HFF-Myc (cell line): ENCODE measurements around the gene ZNF35.
A peak's percentile ranks its signal among the peaks of the same experiment; 100 is the strongest.
"Not testable (repeated sequence)": the region's sequence is repeated elsewhere in the genome, so short reads cannot be mapped to it uniquely, and the experiment has no call there.

Experiments
- DNase-seq: peaks from one replicate; pipeline ENCODE4 v3.0.0-alpha.2; 2011; ENCODE audit warnings: low read depth; ENCODE audit errors: extremely low read depth
- H3K4me3 ChIP-seq: replicated peaks from 2 replicates; pipeline ENCODE4 v1.5.1; 2011; ENCODE audit warnings: low read depth, mild to moderate bottlenecking, control low read depth, low read length
- TF ChIP-seq, protein P1 (sequence below): IDR thresholded peaks from 2 replicates; pipeline ENCODE4 v1.5.1; 2012; ENCODE audit warnings: mild to moderate bottlenecking, low read depth, low read length, control low read depth; ENCODE audit errors: missing control alignments

ZNF35 gene

DNA sequence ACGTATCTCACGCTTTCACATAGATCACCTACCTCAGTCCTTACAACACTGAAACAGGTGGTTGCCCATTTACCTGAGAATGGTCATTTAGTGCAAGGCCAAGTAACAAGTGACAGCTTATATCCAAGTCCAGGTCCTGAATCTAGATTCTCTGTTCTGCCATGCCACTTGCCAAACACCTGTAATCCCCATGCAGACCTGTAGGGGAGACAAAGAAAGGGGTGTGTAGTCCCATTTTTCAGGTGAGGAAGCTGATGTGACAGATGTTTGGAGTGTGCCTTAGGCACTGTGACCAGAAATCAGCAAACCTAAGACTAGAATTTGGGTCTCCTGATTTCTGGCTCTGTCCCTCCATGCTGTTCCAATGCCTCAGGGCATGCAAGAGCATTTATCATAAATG, 12.7 kb downstream of the ZNF35 start:
- TF ChIP-seq, protein P1, sequence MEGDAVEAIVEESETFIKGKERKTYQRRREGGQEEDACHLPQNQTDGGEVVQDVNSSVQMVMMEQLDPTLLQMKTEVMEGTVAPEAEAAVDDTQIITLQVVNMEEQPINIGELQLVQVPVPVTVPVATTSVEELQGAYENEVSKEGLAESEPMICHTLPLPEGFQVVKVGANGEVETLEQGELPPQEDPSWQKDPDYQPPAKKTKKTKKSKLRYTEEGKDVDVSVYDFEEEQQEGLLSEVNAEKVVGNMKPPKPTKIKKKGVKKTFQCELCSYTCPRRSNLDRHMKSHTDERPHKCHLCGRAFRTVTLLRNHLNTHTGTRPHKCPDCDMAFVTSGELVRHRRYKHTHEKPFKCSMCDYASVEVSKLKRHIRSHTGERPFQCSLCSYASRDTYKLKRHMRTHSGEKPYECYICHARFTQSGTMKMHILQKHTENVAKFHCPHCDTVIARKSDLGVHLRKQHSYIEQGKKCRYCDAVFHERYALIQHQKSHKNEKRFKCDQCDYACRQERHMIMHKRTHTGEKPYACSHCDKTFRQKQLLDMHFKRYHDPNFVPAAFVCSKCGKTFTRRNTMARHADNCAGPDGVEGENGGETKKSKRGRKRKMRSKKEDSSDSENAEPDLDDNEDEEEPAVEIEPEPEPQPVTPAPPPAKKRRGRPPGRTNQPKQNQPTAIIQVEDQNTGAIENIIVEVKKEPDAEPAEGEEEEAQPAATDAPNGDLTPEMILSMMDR: peak; percentile 29
- no peak overlapping the region for H3K4me3 ChIP-seq
- DNase-seq: no peak

DNA sequence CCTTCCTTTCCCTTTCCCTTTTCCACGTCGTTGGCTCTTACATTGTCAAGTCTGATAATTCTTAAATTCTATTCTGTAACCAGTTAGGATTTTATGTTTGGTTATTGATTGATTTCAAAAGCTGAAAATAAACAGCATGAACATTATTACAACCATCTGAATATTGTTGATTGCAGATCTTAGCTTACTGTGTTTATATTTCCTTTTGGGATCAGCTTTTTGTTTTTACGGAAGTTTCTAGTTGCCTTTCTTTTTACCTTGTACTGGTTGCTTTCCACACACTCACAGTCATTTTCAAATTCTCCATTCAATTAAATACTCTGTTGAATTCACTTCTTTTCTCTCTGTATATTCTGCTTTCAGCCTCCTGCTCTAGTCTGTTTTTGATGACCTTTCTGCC, 16.6 kb downstream of the ZNF35 start:
- no peak for DNase-seq
- TF ChIP-seq, protein P1: no peak
- H3K4me3 ChIP-seq: no peak overlapping the region

DNA sequence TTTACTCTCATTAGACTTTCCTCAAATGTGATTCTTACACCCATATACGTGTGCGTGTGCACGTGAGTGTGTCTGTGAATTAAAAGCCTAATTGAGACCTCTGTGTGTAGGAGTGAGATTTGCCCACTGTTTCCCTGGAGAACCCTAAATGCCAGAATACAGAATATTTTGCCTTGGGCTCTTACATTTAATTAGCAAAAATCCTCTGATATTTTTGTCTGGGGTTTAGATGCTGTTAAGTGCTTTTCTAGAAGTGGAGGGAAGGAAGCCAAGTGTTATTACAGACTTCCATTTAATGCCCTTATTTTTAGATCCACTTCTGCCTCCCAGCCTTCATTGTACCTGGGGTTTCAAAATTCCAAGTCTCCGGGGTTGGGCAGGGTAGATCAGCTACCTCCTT, 17.8 kb downstream of the ZNF35 start:
- DNase-seq: no peak
- no peak overlapping the region for H3K4me3 ChIP-seq
- TF ChIP-seq, protein P1: no peak

DNA sequence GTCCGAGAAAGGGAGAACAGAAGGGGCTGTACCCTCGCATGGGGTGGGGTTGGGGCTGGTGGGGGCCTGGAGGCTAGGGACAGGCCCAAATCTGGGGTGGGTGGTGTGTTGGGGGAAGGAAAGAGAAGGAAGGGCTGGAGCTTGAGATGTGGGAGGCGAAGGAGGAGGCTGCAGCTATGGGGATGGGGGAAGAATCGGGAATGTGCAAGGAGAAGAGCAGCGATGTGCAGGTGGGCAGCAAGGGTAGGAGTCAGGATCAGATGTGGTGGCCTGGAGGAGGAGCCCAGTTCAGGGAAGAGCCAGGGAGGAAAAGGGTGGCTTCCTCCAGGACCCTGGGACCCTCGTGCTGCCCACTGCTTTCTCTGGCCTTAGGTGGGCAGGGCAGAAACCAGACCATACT, 21.2 kb downstream of the ZNF35 start:
- H3K4me3 ChIP-seq: no peak overlapping the region
- DNase-seq: no peak
- TF ChIP-seq, protein P1: no peak

DNA sequence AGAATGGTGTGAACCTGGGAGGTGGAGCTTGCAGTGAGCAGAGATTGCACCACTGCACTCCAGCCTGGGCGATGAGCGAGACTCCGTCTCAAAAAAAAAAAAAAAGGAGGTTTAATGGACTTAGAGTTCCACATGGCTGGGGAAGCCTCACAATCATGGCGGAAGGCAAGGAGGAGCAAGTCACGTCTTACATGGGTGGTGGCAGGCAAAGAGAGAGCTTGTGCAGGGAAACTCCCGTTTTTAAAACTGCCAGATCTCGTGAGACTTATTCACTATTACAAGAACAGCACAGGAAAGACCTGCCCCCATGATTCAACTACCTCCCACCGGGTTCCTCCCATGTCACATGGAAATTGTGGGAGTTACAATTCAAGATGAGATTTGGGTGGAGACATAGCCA, 24.9 kb downstream of the ZNF35 start:
- DNase-seq, H3K4me3 ChIP-seq: not testable (repeated sequence)

DNA sequence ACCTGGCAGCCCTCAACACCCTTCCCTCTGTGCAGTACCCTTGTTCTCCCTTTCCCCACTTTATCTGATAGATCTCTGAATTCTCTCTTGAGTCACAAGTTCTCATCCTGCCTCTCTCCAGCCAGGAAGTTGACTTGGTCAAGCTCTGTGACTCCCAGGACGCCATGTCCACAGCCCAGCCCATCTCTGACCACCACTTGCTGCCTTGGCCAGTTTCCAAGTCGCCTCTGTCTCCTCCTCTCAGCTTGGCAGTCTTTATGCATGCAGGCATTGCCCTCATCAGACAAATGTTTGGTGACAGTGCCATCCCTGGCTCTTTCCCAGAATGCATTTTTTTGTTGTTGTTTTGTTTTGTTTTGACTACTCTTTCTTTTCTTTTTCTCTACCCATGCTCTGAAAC, 25.7 kb downstream of the ZNF35 start:
- H3K4me3 ChIP-seq: no peak overlapping the region
- TF ChIP-seq, protein P1: no peak
- no peak for DNase-seq

DNA sequence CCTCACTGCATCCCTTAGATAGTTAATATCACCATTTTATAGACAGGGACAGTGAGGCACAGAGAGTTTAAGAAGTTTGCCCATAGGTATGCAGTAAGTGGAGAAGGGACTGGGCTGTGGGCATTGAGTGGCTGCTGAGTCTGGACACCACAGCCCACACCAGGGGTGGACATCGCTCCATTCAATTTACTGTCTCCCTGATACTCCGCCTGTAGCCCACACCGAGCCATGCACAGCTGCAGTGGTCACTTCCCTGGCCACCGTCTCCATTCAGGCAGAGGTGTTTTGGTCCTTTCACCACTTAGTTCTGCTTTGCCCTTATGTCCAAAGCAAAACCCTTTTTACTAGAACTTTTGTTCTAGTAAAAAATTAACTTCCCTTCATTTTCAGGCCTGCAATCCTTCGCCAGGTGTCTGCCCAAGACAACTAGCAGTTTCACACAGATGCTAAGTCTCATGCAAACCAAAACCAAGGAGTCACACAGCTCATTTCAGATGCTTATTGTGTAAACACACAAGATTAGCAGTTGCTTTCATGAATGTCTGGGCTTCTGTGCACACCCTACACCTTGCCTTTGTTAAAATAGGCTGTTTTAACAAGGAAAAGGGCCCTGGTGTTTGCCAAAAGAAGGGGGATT, 30.1 kb downstream of the ZNF35 start:
- DNase-seq: no peak
- TF ChIP-seq, protein P1: no peak
- no peak overlapping the region for H3K4me3 ChIP-seq
